ENCODE results near the gene SNRPA1.
"Not testable (repeated sequence)": the region's sequence is repeated elsewhere in the genome, so short reads cannot be mapped to it uniquely, and the experiment has no call there.

Gene SNRPA1

DNA sequence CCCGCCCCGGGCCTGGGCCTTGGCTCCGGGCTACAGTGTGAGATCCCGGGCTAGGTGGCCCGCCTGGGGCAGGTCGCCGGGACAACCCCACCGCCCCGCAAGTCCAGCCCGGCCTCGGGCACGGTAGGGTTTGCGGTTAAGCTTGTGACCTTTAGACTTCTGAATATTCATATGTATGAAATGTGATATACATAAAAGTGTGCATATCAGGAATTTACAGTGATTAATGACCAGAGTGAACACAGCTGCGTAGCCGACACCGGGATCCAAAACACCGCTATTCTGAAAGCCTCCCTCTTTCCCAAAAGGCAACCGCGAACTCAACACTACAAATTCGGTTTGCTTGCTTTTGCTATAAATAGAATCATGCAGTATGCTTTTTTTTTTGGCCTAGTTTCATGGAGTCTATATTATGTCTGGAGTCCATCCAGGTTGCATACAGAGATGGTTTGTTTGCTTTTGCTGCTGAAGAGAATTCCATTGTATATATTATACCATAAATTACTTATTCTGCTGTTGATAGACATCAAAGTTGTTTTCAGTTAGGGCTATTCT is 636 bp upstream of the SNRPA1 start:
- peak overlapping the region; percentile 79 for H3K4me3 ChIP-seq (ENCODE audit: control insufficient read depth, low read depth, low read length)
- TF ChIP-seq, protein P1, sequence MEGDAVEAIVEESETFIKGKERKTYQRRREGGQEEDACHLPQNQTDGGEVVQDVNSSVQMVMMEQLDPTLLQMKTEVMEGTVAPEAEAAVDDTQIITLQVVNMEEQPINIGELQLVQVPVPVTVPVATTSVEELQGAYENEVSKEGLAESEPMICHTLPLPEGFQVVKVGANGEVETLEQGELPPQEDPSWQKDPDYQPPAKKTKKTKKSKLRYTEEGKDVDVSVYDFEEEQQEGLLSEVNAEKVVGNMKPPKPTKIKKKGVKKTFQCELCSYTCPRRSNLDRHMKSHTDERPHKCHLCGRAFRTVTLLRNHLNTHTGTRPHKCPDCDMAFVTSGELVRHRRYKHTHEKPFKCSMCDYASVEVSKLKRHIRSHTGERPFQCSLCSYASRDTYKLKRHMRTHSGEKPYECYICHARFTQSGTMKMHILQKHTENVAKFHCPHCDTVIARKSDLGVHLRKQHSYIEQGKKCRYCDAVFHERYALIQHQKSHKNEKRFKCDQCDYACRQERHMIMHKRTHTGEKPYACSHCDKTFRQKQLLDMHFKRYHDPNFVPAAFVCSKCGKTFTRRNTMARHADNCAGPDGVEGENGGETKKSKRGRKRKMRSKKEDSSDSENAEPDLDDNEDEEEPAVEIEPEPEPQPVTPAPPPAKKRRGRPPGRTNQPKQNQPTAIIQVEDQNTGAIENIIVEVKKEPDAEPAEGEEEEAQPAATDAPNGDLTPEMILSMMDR (conservative IDR thresholded peaks at IDR 0.05; ENCODE audit: control insufficient read depth, insufficient read depth, low read depth, low read length): no peak
- peak; percentile 12 for DNase-seq (ENCODE audit: low read depth)

DNA sequence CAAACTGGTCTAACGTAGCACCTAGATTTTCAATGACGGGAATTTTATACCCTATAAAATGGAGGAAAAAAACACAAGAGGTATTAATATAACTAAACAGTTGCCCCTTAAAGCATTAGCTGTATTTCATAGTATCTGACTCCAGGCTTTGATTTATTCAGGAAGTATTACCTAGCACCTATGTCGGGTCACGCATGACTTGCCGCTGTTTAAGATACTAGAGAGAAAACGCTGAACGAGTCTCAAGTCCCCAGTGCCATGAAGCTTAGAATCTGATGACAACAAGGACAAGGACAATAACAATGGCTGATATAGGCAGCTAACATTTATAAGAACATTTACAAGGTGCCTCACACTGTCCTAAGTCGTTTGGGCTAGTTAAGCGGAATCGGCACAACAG is 1.9 kb downstream of the SNRPA1 start:
- H3K4me3 ChIP-seq (ENCODE audit: control insufficient read depth, low read depth, low read length): peak overlapping the region; percentile 79
- TF ChIP-seq, protein P1 (conservative IDR thresholded peaks at IDR 0.05; ENCODE audit: control insufficient read depth, insufficient read depth, low read depth, low read length): no peak

DNA sequence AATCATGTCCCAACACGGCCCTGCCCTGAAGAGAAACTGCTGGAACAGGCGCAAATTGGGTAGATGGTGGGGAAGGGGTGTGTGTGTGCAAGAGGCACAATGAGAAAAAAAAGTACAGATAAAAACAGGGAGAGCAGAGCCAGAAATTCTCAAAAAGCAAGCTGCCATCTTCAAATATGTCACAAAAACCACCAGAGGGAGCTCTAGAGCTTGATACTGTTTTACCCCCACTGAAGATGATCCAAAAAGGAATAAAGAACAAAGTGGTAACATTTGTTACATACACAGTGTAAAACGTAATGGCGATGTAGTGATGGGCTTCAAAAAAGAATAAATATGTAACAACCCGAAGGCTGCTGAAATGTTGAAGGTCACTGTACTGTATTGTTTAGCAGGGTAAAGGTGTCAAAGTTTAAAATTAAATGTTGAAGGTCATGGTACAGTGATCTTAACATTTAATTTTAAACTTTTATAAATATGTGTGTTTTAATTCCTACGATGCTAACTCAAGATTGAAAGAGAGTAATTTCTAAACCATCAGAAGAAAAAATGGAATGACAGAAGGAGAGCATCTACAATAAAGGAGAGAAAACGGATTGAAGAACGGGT is 6.0 kb downstream of the SNRPA1 start:
- no peak overlapping the region for H3K4me3 ChIP-seq (ENCODE audit: control insufficient read depth, low read depth, low read length)
- peak; percentile 61 for DNase-seq (ENCODE audit: low read depth)
- TF ChIP-seq, protein P1 (conservative IDR thresholded peaks at IDR 0.05; ENCODE audit: control insufficient read depth, insufficient read depth, low read depth, low read length): peak; percentile 60

More for the DNA sequence above, 1.9 kb downstream of the SNRPA1 start:
- DNase-seq (ENCODE audit: low read depth): peak; percentile 13

DNA sequence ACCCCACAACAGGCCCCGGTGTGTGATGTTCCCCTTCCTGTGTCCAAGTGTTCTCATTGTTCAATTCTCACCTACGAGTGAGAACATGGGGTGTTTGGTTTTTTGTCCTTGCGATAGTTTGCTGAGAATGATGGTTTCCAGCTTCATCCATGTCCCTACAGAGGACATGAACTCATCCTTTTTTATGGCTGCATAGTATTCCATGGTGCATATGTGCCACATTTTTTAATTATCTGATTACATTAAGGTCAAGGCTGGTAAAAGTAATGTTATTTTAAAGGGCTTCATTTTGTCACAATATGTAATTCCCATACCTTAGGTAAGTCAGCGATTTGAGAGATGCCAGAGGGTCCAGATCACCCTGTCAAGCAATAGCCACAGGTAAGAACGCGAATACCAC is 7.7 kb downstream of the SNRPA1 start:
- not testable (repeated sequence) for DNase-seq (ENCODE audit: low read depth); H3K4me3 ChIP-seq (ENCODE audit: control insufficient read depth, low read depth, low read length)

DNA sequence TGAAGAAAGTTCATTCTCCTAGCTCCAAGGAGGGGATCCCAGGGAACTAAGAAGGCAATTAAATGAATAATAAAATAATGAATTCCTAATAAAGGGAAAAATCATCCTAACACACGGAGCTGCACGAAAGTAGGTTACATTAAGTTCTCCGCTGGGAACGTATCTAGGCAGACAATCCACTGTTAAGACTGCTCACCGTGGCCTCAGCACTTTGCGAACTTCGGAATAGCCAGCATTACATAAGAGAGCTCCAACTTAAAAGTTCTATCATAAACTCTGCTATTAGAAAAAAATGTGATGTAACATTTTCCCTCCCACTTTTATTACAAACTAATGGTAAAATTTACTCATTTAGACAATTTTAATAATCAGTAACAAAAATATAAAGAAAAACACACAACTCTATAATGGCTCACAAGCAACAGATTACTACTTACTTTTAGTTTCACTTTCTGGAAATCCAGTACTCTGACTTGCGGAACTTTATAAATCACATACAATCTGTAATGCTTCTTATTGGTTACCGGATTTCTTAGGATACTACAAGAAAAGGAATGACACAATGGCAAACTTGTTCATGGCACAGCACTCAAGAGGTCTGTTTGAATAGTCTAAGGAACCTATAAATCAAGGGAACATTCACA is 8.5 kb downstream of the SNRPA1 start:
- DNase-seq (ENCODE audit: low read depth): no peak
- no peak overlapping the region for H3K4me3 ChIP-seq (ENCODE audit: control insufficient read depth, low read depth, low read length)
- TF ChIP-seq, protein P1 (conservative IDR thresholded peaks at IDR 0.05; ENCODE audit: control insufficient read depth, insufficient read depth, low read depth, low read length): no peak

DNA sequence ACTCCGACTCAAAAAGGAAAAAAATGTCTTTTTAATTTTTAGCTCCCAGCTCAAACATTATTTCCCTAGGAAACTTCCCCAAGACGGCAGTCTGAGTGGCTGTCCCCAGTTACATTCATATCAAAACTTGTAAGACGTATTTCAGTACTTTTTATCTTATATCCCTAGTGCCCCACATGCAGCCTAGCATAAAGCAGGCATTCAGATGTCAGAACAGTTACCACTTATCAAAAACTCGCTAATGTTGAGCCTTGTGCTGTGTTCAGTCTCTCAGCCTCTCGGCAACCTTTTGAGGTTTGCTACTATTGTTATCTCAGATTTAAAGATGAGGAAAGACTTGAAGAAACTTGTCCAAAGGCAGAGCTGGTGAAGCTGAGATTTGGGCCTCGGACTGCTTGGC is 11.1 kb downstream of the SNRPA1 start:
- H3K4me3 ChIP-seq (ENCODE audit: control insufficient read depth, low read depth, low read length): no peak overlapping the region
- no peak for DNase-seq (ENCODE audit: low read depth)
- TF ChIP-seq, protein P1 (conservative IDR thresholded peaks at IDR 0.05; ENCODE audit: control insufficient read depth, insufficient read depth, low read depth, low read length): no peak

DNA sequence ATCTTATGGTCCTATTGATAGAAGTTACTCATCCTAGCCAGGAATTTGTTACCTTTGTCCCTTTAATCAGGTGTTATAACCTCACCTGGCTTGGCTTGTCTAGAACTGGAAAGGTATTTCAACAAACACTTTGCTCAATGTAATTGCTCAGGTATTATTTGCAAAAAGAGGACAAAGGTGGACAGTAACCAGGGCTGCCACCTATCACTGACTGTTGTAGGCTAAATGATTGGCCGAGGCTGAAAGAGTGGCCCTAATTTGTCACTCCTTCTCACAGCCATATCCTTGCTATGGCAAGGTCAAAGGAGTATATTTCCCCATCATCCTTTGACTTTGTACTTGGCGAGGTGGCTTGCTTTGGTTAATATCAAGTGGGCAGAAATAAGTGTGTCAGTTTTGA is 15.0 kb downstream of the SNRPA1 start:
- H3K4me3 ChIP-seq (ENCODE audit: control insufficient read depth, low read depth, low read length): no peak overlapping the region
- TF ChIP-seq, protein P1 (conservative IDR thresholded peaks at IDR 0.05; ENCODE audit: control insufficient read depth, insufficient read depth, low read depth, low read length): no peak
- DNase-seq (ENCODE audit: low read depth): no peak
